WTC11 (cell line): ENCODE data around the gene MTG1. TPM values are rescaled to one million over a fixed set of nuclear protein-coding genes. Genes with fewer than 3 reads are reported as not detected.

ENCODE experiments used
- ATAC-seq: fragments of 200-7000 bp; cut with Tn5 transposase; 2 replicates; pipeline ENCODE4 v1.10.0; 2021; ENCODE audit warnings: mild to moderate bottlenecking, moderate library complexity
- CTCF ChIA-PET: fragments of 300-600 bp; sonication (Branson Sonifier 250); formaldehyde crosslinking; loops from one replicate; lab custom pipeline; 2021; ENCODE audit warnings: antibody characterized with exemption; lab: Charles Lee
- POLR2A ChIA-PET: fragments of 350-600 bp; sonication (Branson Sonifier 250); formaldehyde crosslinking; loops from one replicate; lab custom pipeline; 2021; ENCODE audit warnings: antibody characterized with exemption; lab: Charles Lee
- DNase-seq: peaks from one replicate; pipeline ENCODE4 v3.0.0; 2021; ENCODE audit warnings: low spot score
- H3K27ac Mint-ChIP-seq: 2 replicates; pipeline ENCODE4 v1.8.0; 2021; ENCODE audit warnings: mixed read lengths
- H3K27me3 Mint-ChIP-seq: 2 replicates; pipeline ENCODE4 v1.8.0; 2021; ENCODE audit warnings: low read depth, mild to moderate bottlenecking, moderate library complexity, mixed read lengths
- H3K36me3 Mint-ChIP-seq: 2 replicates; pipeline ENCODE4 v1.8.0; 2021; ENCODE audit warnings: mixed read lengths
- H3K4me1 Mint-ChIP-seq: 2 replicates; pipeline ENCODE4 v1.8.0; 2022; ENCODE audit warnings: mixed read lengths
- H3K4me3 Mint-ChIP-seq: 2 replicates; pipeline ENCODE4 v1.8.0; 2021; ENCODE audit warnings: mild to moderate bottlenecking, moderate library complexity, mixed read lengths
- H3K9me3 Mint-ChIP-seq: 2 replicates; pipeline ENCODE4 v1.8.0; 2021; ENCODE audit warnings: mixed read lengths
- ATF1 ChIP-seq: sonication (generic); formaldehyde crosslinking; IDR thresholded peaks from 2 replicates; pipeline ENCODE4 v1.8.1; 2023; ENCODE audit warnings: mild to moderate bottlenecking, moderate library complexity, missing genetic modification reagents
- CBFB ChIP-seq: sonication (generic); formaldehyde crosslinking; IDR thresholded peaks from 2 replicates; pipeline ENCODE4 v1.8.1; 2022; ENCODE audit warnings: mild to moderate bottlenecking, low read depth, missing genetic modification reagents
- EMX1 ChIP-seq: fragments of 250-450 bp; sonication (Bioruptor Pico); IDR thresholded peaks from 2 replicates; pipeline ENCODE4 v1.8.0; 2021; ENCODE audit warnings: mild to moderate bottlenecking
- FOXJ3 ChIP-seq: sonication (generic); formaldehyde crosslinking; IDR thresholded peaks from 2 replicates; pipeline ENCODE4 v1.9.0; 2021; ENCODE audit warnings: missing genetic modification reagents, mild to moderate bottlenecking, borderline replicate concordance
- KAT7 ChIP-seq: sonication (generic); formaldehyde crosslinking; IDR thresholded peaks from 2 replicates; pipeline ENCODE4 v1.8.1; 2023; ENCODE audit warnings: missing genetic modification reagents, mild to moderate bottlenecking, borderline replicate concordance
- MLX ChIP-seq: sonication (generic); formaldehyde crosslinking; IDR thresholded peaks from 2 replicates; pipeline ENCODE4 v1.8.1; 2023; ENCODE audit warnings: mild to moderate bottlenecking, missing genetic modification reagents, moderate library complexity
- PRDM15 ChIP-seq: sonication (generic); formaldehyde crosslinking; IDR thresholded peaks from 2 replicates; pipeline ENCODE4 v1.8.0; 2022; ENCODE audit warnings: missing genetic modification reagents
- RORB ChIP-seq: fragments of 250-450 bp; sonication (Bioruptor Pico); IDR thresholded peaks from 2 replicates; pipeline ENCODE4 v1.9.0; 2021; ENCODE audit warnings: mild to moderate bottlenecking
- TEAD1 ChIP-seq: sonication (generic); formaldehyde crosslinking; IDR thresholded peaks from 2 replicates; pipeline ENCODE4 v1.8.0; 2022; ENCODE audit warnings: mild to moderate bottlenecking, missing genetic modification reagents
- USF1 ChIP-seq: sonication (generic); formaldehyde crosslinking; IDR thresholded peaks from 2 replicates; pipeline ENCODE4 v1.8.0; 2022; ENCODE audit warnings: mild to moderate bottlenecking, missing genetic modification reagents
- ZNF416 ChIP-seq: fragments of 250-450 bp; sonication (Bioruptor Pico); IDR thresholded peaks from 2 replicates; pipeline ENCODE4 v1.9.0; 2021; ENCODE audit warnings: mild to moderate bottlenecking, inconsistent platforms
- ZNF532 ChIP-seq: fragments of 250-450 bp; sonication (Bioruptor Pico); IDR thresholded peaks from 2 replicates; pipeline ENCODE4 v1.9.0; 2021; ENCODE audit warnings: mild to moderate bottlenecking, borderline replicate concordance
- total RNA-seq: library from RNA; stranded (reverse); gene quantifications from 3 replicates; pipeline ENCODE4 v1.2.3, GENCODE V29; 2021
- TF ChIP-seq, protein P1 (sequence below): sonication (generic); formaldehyde crosslinking; conservative IDR thresholded peaks from 2 replicates; pipeline ENCODE4 v1.8.1; 2023; ENCODE audit warnings: mild to moderate bottlenecking, low read depth, missing genetic modification reagents, moderate library complexity
- TF ChIP-seq, protein P2 (sequence below): fragments of 250-450 bp; sonication (Bioruptor Pico); conservative IDR thresholded peaks from 2 replicates; pipeline ENCODE4 v1.9.0; 2021; ENCODE audit warnings: mild to moderate bottlenecking
- TF ChIP-seq, protein P3 (sequence below): sonication (generic); formaldehyde crosslinking; IDR thresholded peaks from 2 replicates; pipeline ENCODE4 v1.8.0; 2022; ENCODE audit warnings: mild to moderate bottlenecking, missing genetic modification reagents

MTG1 gene
- total RNA-seq, 1 experiment from 2014 or later = 63.0 TPM

DNA sequence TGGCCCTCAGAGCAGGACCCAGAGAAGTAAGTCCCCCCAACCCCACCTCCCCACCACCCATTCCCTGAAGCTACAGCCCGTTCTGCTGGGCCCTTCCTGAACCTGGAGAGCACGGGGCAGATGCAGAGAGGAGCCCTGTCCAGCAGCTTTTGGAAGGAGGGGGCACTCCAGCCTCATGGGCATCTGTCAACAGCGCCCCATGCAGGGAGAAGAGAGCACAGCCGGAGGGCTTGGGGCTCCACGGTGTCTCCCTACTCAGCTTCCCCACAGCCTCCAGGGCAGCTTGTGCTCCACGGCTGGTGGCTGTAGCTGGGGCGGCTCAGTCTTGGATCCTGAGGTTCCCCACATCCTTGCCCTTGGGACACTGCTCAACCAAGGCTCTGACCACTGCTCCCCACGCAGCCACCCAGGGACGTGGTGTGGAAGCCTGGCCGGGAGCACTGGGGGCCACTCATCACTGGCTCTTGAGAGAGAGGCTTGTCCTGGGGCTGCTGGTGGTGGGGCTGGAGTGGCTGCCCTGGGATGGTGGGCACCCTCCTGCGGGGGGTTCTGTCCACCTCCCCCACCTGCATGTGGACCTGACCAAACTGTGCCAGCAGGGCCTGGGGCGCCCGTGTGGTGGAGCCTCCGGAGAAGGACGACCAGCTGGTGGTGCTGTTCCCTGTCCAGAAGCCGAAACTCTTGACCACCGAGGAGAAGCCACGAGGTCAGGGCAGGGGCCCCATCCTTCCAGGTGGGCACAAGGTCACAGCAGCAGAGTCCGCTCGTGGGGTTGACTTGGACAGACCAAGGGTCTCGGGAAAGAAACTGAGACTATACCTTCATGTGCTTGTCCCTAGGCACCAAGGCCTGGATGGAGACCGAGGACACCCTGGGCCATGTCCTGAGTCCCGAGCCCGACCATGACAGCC, 42.3 kb upstream of the MTG1 start (continued):
- TF ChIP-seq ZNF532 (no peak), CBFB (CRISPR knock-in tag) (0 out of 2 replicates have a peak, but pooled peaks have one; percentile 23), ATF1 (CRISPR knock-in tag) (no peak), KAT7 (CRISPR knock-in tag) (no peak)
- TF ChIP-seq, protein P1, sequence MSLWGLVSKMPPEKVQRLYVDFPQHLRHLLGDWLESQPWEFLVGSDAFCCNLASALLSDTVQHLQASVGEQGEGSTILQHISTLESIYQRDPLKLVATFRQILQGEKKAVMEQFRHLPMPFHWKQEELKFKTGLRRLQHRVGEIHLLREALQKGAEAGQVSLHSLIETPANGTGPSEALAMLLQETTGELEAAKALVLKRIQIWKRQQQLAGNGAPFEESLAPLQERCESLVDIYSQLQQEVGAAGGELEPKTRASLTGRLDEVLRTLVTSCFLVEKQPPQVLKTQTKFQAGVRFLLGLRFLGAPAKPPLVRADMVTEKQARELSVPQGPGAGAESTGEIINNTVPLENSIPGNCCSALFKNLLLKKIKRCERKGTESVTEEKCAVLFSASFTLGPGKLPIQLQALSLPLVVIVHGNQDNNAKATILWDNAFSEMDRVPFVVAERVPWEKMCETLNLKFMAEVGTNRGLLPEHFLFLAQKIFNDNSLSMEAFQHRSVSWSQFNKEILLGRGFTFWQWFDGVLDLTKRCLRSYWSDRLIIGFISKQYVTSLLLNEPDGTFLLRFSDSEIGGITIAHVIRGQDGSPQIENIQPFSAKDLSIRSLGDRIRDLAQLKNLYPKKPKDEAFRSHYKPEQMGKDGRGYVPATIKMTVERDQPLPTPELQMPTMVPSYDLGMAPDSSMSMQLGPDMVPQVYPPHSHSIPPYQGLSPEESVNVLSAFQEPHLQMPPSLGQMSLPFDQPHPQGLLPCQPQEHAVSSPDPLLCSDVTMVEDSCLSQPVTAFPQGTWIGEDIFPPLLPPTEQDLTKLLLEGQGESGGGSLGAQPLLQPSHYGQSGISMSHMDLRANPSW (CRISPR knock-in tag) = 0 out of 2 replicates have a peak, but pooled peaks have one; percentile 24

GRCh38 chr10:133353202-133353959, 40.6 kb upstream of the MTG1 start:
- H3K9me3 Mint-ChIP-seq = no peaks in the 10 kb centered on the region
- no peaks in the 10 kb centered on the region for H3K4me1 Mint-ChIP-seq
- no peak overlapping the region for H3K4me3 Mint-ChIP-seq
- no peak for ATAC-seq
- DNase-seq = no peak
- ChIA-PET CTCF (interaction anchor here (0.7 to 1.8 kb wide), 5 partner anchors 24 to 86 kb away, joined by 3 to 14 read pairs (median 3); no protein-coding TSS in a partner anchor), POLR2A (interaction anchor here (0.8 kb wide), 1 partner anchor 20 kb away, joined by 3 read pairs; no protein-coding TSS in a partner anchor)
- no peaks in the 10 kb centered on the region for H3K36me3 Mint-ChIP-seq
- H3K27me3 Mint-ChIP-seq = peaks cover 2% of the 10 kb centered on the region; the same call in 1 of the 2 replicates
- H3K27ac Mint-ChIP-seq = no peak overlapping the region
- TF ChIP-seq RORB (CRISPR knock-in tag) (no peak), FOXJ3 (no peak), ZNF416 (CRISPR knock-in tag) (no peak), PRDM15 (no peak), CBFB (CRISPR knock-in tag) (no peak), MLX (CRISPR knock-in tag) (no peak), USF1 (CRISPR knock-in tag) (no peak), TEAD1 (no peak), EMX1 (CRISPR knock-in tag) (no peak)
- TF ChIP-seq, protein P2, sequence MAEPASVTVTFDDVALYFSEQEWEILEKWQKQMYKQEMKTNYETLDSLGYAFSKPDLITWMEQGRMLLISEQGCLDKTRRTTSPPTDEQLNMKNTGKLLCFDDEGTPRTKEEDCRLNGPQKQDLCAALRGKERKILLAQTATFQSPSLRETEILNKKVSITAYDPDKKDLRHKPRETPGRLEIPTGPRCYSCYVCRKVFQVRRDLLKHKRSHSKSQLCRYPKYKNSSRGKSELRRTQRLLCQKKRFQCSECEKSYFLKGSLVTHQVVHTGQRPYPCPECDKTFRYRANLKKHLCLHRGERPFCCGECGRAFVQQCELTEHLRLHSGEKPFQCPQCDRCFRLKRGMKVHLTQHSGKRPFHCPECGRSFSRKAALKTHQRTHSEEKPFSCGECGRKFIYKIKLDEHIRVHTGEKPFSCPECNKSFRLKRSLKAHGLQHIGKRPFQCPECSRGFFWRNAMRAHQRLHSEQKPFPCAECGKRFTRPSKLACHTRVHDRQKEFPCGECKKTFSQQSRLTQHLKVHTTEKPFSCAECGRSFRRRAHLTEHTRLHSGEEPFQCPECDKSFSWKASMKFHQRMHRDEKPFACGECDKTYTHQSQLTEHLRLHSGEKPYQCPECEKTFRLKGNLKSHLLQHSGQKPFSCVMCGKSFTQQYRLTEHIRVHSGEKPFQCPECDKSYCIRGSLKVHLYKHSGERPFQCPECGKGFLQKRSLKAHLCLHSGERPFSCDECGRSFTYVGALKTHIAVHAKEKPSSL = no peak
- TF ChIP-seq, protein P3, sequence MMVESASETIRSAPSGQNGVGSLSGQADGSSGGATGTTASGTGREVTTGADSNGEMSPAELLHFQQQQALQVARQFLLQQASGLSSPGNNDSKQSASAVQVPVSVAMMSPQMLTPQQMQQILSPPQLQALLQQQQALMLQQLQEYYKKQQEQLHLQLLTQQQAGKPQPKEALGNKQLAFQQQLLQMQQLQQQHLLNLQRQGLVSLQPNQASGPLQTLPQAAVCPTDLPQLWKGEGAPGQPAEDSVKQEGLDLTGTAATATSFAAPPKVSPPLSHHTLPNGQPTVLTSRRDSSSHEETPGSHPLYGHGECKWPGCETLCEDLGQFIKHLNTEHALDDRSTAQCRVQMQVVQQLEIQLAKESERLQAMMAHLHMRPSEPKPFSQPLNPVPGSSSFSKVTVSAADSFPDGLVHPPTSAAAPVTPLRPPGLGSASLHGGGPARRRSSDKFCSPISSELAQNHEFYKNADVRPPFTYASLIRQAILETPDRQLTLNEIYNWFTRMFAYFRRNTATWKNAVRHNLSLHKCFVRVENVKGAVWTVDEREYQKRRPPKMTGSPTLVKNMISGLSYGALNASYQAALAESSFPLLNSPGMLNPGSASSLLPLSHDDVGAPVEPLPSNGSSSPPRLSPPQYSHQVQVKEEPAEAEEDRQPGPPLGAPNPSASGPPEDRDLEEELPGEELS (CRISPR knock-in tag) = no peak
